Activated CD4-positive, alpha-beta T cell treated with anti-CD3 and anti-CD28 coated beads, Interleukin-2, amount 10 ng/mL, durations not matched to agents 24 days and 14 days (primary cell): Measurements from ENCODE around the gene ZNF76. TPM values are rescaled to one million over a fixed set of nuclear protein-coding genes. Genes with fewer than 3 reads are reported as not detected.
"Not testable (repeated sequence)": the region's sequence is repeated elsewhere in the genome, so short reads cannot be mapped to it uniquely, and the experiment has no call there.

Experiments
- DNase-seq: peaks from one replicate; pipeline ENCODE4 v3.0.0; 2022
- H3K27ac Mint-ChIP-seq: one replicate; pipeline ENCODE4 v1.8.0; 2022; ENCODE audit warnings: mild to moderate bottlenecking, mixed read lengths
- H3K27me3 Mint-ChIP-seq: one replicate; pipeline ENCODE4 v1.8.0; 2022; ENCODE audit warnings: mixed read lengths
- H3K36me3 Mint-ChIP-seq: one replicate; pipeline ENCODE4 v1.8.0; 2022; ENCODE audit warnings: low read depth, mild to moderate bottlenecking, mixed read lengths
- H3K4me1 Mint-ChIP-seq: one replicate; pipeline ENCODE4 v1.8.0; 2021; ENCODE audit warnings: mixed read lengths
- H3K4me3 Mint-ChIP-seq: one replicate; pipeline ENCODE4 v1.8.0; 2022; ENCODE audit warnings: mild to moderate bottlenecking, moderate library complexity, mixed read lengths
- H3K9me3 Mint-ChIP-seq: one replicate; pipeline ENCODE4 v1.8.0; 2021; ENCODE audit warnings: mixed read lengths
- intact Hi-C: fragments of 100-400 bp; cut with micrococcal nuclease; formaldehyde crosslinking; loops from one replicate; pipeline ENCODE4 v1.15.1; 2023
- total RNA-seq: library from RNA; stranded (reverse); gene quantifications from 2 replicates; pipeline ENCODE4 v1.2.3, GENCODE V29; 2022

ZNF76 gene
- total RNA-seq, 1 donor from 2014 or later = 31.4 TPM

- Mint-ChIP-seq H3K4me1 (peaks cover 64% of the 10 kb centered on the region), H3K27me3 (no peaks in the 10 kb centered on the region), H3K4me3 (no peak overlapping the region), H3K9me3 (no peaks in the 10 kb centered on the region), H3K27ac (no peak overlapping the region), H3K36me3 (peaks cover 57% of the 10 kb centered on the region)
- DNase-seq = peak; percentile 77
- intact Hi-C loops = no loop called here
Measured at GRCh38 chr6:35305117-35305516, 45.6 kb downstream of the ZNF76 start.

GRCh38 chr6:35307138-35307537, 47.6 kb downstream of the ZNF76 start:
- peaks cover 69% of the 10 kb centered on the region for H3K4me1 Mint-ChIP-seq
- H3K9me3 Mint-ChIP-seq, DNase-seq, H3K4me3 Mint-ChIP-seq, intact Hi-C loops, H3K27me3 Mint-ChIP-seq: not testable (repeated sequence)
- peaks cover 62% of the 10 kb centered on the region for H3K36me3 Mint-ChIP-seq
- peak overlapping the region; percentile 48 for H3K27ac Mint-ChIP-seq

GRCh38 chr6:35308543-35308942, 49.0 kb downstream of the ZNF76 start:
- H3K27me3 Mint-ChIP-seq, H3K4me3 Mint-ChIP-seq, H3K9me3 Mint-ChIP-seq, intact Hi-C loops, DNase-seq: not testable (repeated sequence)
- H3K36me3 Mint-ChIP-seq = peaks cover 61% of the 10 kb centered on the region
- peaks cover 68% of the 10 kb centered on the region for H3K4me1 Mint-ChIP-seq
- peak overlapping the region; percentile 90 for H3K27ac Mint-ChIP-seq

GRCh38 chr6:35309611-35310264, 50.2 kb downstream of the ZNF76 start:
- peak overlapping the region; percentile 90 for H3K27ac Mint-ChIP-seq
- intact Hi-C loops = loop anchor here (1.0 to 2.0 kb wide), 2 partner anchors 10 to 17 kb away; no protein-coding TSS in a partner anchor
- H3K36me3 Mint-ChIP-seq = peaks cover 62% of the 10 kb centered on the region
- H3K4me1 Mint-ChIP-seq = peaks cover 69% of the 10 kb centered on the region
- H3K9me3 Mint-ChIP-seq = no peaks in the 10 kb centered on the region
- no peak for DNase-seq
- H3K27me3 Mint-ChIP-seq = no peaks in the 10 kb centered on the region
- H3K4me3 Mint-ChIP-seq = peak overlapping the region; percentile 74

GRCh38 chr6:35310265-35310831, 50.8 kb downstream of the ZNF76 start:
- DNase-seq = peak; percentile 73
- peaks cover 67% of the 10 kb centered on the region for H3K36me3 Mint-ChIP-seq
- intact Hi-C loops = loop anchor here (1.0 to 2.0 kb wide), 2 partner anchors 11 to 16 kb away; no protein-coding TSS in a partner anchor
- peak overlapping the region; percentile 90 for H3K27ac Mint-ChIP-seq
- peaks cover 73% of the 10 kb centered on the region for H3K4me1 Mint-ChIP-seq
- H3K27me3 Mint-ChIP-seq = no peaks in the 10 kb centered on the region
- no peaks in the 10 kb centered on the region for H3K9me3 Mint-ChIP-seq
- H3K4me3 Mint-ChIP-seq = peak overlapping the region; percentile 74

- Mint-ChIP-seq H3K27me3 (no peaks in the 10 kb centered on the region), H3K4me3 (peak overlapping the region; percentile 74)
- DNase-seq = peak; percentile 88
Measured at GRCh38 chr6:35311390-35312075, 52.0 kb downstream of the ZNF76 start.

DNA sequence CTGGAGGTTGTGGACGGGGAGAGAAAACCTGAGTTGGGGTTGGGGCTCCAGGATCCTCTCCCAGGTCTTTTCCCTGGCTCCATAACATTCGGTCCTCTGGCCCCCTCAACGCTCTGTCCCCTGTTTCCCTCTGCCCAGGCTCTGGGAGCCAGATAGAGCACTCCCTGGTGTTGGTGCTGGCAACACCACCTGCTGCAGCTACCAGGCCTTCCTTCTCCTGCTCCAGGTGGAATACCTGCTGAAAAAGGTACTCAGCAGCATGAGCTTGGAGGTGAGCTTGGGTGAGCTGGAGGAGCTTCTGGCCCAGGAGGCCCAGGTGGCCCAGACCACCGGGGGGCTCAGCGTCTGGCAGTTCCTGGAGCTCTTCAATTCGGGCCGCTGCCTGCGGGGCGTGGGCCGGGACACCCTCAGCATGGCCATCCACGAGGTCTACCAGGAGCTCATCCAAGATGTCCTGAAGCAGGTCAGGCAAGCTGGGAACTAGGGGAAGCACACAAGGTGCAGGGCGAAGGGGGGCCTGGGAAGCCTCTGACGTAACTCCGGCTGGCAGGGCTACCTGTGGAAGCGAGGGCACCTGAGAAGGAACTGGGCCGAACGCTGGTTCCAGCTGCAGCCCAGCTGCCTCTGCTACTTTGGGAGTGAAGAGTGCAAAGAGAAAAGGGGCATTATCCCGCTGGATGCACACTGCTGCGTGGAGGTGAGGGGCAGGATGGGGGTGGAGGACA, 52.7 kb downstream of the ZNF76 start:
- H3K36me3 Mint-ChIP-seq = peaks cover 69% of the 10 kb centered on the region
- peak overlapping the region; percentile 74 for H3K4me3 Mint-ChIP-seq
- intact Hi-C loops = no loop called here

More at GRCh38 chr6:35311390-35312075, 52.0 kb downstream of the ZNF76 start:
- no peaks in the 10 kb centered on the region for H3K9me3 Mint-ChIP-seq
- H3K36me3 Mint-ChIP-seq = peaks cover 69% of the 10 kb centered on the region
- intact Hi-C loops = loop anchor here (1.0 to 2.0 kb wide), 2 partner anchors 9 to 15 kb away; no protein-coding TSS in a partner anchor
- peak overlapping the region; percentile 90 for H3K27ac Mint-ChIP-seq
- peaks cover 79% of the 10 kb centered on the region for H3K4me1 Mint-ChIP-seq

GRCh38 chr6:35312807-35313206, 53.3 kb downstream of the ZNF76 start:
- peaks cover 73% of the 10 kb centered on the region for H3K36me3 Mint-ChIP-seq
- peak overlapping the region; percentile 90 for H3K27ac Mint-ChIP-seq
- H3K4me1 Mint-ChIP-seq = peaks cover 70% of the 10 kb centered on the region
- peak overlapping the region; percentile 74 for H3K4me3 Mint-ChIP-seq
- H3K27me3 Mint-ChIP-seq = no peaks in the 10 kb centered on the region
- DNase-seq = no peak
- no peaks in the 10 kb centered on the region for H3K9me3 Mint-ChIP-seq
- intact Hi-C loops = no loop called here

More for the DNA sequence above, 52.7 kb downstream of the ZNF76 start:
- Mint-ChIP-seq H3K9me3 (no peaks in the 10 kb centered on the region), H3K27me3 (no peaks in the 10 kb centered on the region), H3K27ac (peak overlapping the region; percentile 90), H3K4me1 (peaks cover 75% of the 10 kb centered on the region)
- DNase-seq = no peak

DNA sequence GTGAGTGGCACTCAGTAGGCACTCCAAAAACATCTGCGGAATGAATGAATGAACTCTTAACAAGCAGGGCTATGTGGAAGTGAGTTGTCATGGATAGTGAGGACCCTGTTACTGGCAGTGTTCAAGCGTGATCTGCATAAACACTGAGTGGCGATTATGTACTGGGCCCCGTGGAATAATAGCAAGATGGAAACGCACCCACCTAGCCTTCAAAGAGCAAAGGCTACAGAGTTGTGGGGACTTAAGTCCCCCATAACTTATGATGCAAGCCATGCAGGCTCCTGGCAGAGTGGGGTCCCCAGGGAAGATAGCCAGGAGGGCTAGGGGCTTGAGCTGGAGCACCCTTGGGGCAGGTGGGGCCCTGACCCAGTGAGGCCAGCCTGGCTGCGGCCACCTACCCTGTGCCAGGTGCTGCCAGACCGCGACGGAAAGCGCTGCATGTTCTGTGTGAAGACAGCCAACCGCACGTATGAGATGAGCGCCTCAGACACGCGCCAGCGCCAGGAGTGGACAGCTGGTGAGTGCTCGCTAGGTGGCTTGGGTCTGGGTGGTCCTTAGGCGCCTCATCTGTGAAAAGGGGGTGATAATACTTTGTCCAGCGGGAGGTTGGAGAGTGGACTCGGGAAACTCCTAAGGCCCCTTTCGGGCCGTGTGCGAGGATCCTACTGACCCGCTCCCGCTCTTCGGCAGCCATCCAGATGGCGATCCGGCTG, 58.1 kb downstream of the ZNF76 start:
- no peak overlapping the region for H3K4me3 Mint-ChIP-seq
- intact Hi-C loops = no loop called here
- peaks cover 79% of the 10 kb centered on the region for H3K36me3 Mint-ChIP-seq
- H3K9me3 Mint-ChIP-seq = no peaks in the 10 kb centered on the region
- H3K27ac Mint-ChIP-seq = no peak overlapping the region
- DNase-seq = peak; percentile 49
- H3K4me1 Mint-ChIP-seq = peaks cover 32% of the 10 kb centered on the region
- H3K27me3 Mint-ChIP-seq = no peaks in the 10 kb centered on the region

- H3K27me3 Mint-ChIP-seq = no peaks in the 10 kb centered on the region
- peak; percentile 53 for DNase-seq
- H3K9me3 Mint-ChIP-seq = no peaks in the 10 kb centered on the region
- H3K36me3 Mint-ChIP-seq = peaks cover 77% of the 10 kb centered on the region
- H3K4me1 Mint-ChIP-seq = peaks cover 25% of the 10 kb centered on the region
- intact Hi-C loops = no loop called here
- no peak overlapping the region for H3K27ac Mint-ChIP-seq
- H3K4me3 Mint-ChIP-seq = no peak overlapping the region
Measured at GRCh38 chr6:35318196-35319171, 58.9 kb downstream of the ZNF76 start.

DNA sequence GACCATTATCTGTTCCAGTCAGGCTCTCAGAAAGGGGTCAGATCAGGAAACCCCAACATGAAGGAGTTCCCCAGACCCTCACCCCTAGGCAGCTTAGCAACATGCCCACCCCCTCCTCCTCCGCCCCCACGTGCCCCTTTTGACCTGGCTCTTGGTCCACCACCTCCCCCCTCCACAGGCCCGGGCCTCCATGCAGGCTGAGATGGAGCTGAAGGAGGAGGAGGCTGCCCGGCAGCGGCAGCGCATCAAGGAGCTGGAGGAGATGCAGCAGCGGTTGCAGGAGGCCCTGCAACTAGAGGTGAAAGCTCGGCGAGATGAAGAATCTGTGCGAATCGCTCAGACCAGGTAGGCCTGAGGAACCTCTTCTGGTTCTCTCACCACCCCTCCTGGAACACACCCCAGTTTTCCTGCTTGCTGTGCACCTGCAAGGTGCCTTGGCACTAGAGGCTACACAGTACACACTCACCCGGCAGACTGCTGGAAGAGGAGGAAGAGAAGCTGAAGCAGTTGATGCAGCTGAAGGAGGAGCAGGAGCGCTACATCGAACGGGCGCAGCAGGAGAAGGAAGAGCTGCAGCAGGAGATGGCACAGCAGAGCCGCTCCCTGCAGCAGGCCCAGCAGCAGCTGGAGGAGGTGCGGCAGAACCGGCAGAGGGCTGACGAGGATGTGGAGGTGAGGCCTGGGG, 60.0 kb downstream of the ZNF76 start:
- intact Hi-C loops = no loop called here
- Mint-ChIP-seq H3K4me1 (peaks cover 19% of the 10 kb centered on the region), H3K36me3 (peaks cover 72% of the 10 kb centered on the region), H3K4me3 (no peak overlapping the region), H3K9me3 (no peaks in the 10 kb centered on the region), H3K27me3 (no peaks in the 10 kb centered on the region), H3K27ac (no peak overlapping the region)
- no peak for DNase-seq

- intact Hi-C loops = no loop called here
- Mint-ChIP-seq H3K27me3 (no peaks in the 10 kb centered on the region), H3K27ac (no peak overlapping the region), H3K9me3 (no peaks in the 10 kb centered on the region), H3K36me3 (peaks cover 71% of the 10 kb centered on the region), H3K4me3 (no peak overlapping the region), H3K4me1 (peaks cover 14% of the 10 kb centered on the region)
- no peak for DNase-seq
Measured at GRCh38 chr6:35320031-35320410, 60.5 kb downstream of the ZNF76 start.
